PC-9 (cell line): ENCODE measurements around the gene ASCC1.

Experiments
- CTCF ChIP-seq: fragments of 200-600 bp; sonication (generic); conservative IDR thresholded peaks from 2 replicates; pipeline ENCODE4 v1.6.1; 2017; ENCODE audit warnings: mixed run types, antibody characterized with exemption, mild to moderate bottlenecking, moderate library complexity
- EZH2 ChIP-seq: fragments of 200-600 bp; sonication (generic); IDR thresholded peaks from 2 replicates; pipeline ENCODE4 v1.8.0; 2017; ENCODE audit warnings: antibody characterized with exemption, low read depth

DNA sequence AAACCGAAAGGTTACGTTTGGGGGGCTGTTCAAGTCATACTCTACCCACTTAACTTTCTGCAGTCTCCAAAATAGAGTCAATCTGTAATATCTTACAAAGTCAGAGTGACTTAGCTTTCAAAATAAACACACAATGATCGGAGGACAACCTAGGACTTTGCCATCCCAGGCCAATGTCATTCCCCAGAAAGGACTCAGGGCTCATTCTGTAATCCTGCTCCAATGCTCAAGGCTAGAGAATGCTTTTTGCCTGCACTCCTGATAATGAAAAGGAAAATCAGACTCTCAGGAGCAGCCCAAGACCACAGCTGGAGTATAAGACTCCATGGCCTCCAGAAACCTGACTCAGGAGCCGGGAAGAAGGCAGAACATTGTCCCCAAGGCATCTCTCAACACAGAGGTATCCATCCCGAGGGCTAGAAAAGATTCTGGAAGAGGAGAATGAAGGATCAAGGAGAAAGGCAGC is 28.5 kb upstream of the ASCC1 start:
- TF ChIP-seq CTCF, result no peak
- no peak for TF ChIP-seq EZH2
